Adrenal gland (tissue), 12 donors: ENCODE results near the gene MGAT2. TPM values are rescaled to one million over a fixed set of nuclear protein-coding genes. Genes with fewer than 3 reads are reported as not detected.
"Not testable (repeated sequence)": the region's sequence is repeated elsewhere in the genome, so short reads cannot be mapped to it uniquely, and the experiment has no call there.

Experiments
- DNase-seq, 7 donors: peaks; one replicate each; pipeline ENCODE4 v3.0.0-alpha.2; 2019 to 2020
- H3K27ac ChIP-seq, 5 donors: fragments of 200-600 bp; sonication (generic) in 4 of 5; 1 replicate in 3 of 5; 2 replicates in 2 of 5; pipeline versions ENCODE4 v1.5.1 to v1.8.0; 2016 to 2020; ENCODE audit warnings: mild to moderate bottlenecking in 1 of 5
- H3K27me3 ChIP-seq: fragments of 200-600 bp; 2 replicates; pipeline ENCODE4 v1.8.0; 2021
- H3K36me3 ChIP-seq, 2 donors: fragments of 200-600 bp; replicated peaks in 1 of 2; 1 replicate in 1 of 2; 2 replicates in 1 of 2; pipeline versions ENCODE4 v1.5.1 to v1.8.0; 2018 to 2022
- H3K4me1 ChIP-seq, 2 donors: fragments of 200-600 bp; replicated peaks in 1 of 2; 1 replicate in 1 of 2; 2 replicates in 1 of 2; pipeline versions ENCODE4 v1.5.1 to v1.8.0; 2018 to 2021
- H3K4me3 ChIP-seq, 4 donors: fragments of 200-600 bp; sonication (generic) in 3 of 4; one replicate each; pipeline ENCODE4 v1.5.1; 2016 to 2018
- H3K9me3 ChIP-seq, 3 donors: fragments of 200-600 bp; sonication (generic) in 1 of 3; replicated peaks in 1 of 3; 1 replicate in 2 of 3; 2 replicates in 1 of 3; pipeline versions ENCODE4 v1.5.1 to v1.8.0; 2016 to 2021
- CTCF ChIP-seq, 6 experiments: fragments of 450-650 bp in 4 of 6; fragments of 200-600 bp in 2 of 6; sonication (generic) in 1 of 6; IDR thresholded peaks; 1 replicate in 5 of 6; 2 replicates in 1 of 6; pipeline versions ENCODE4 v1.5.1 to v1.8.0; 2016 to 2021; ENCODE audit warnings: antibody characterized with exemption in 6 of 6, mild to moderate bottlenecking in 2 of 6, moderate library complexity in 1 of 6
- POLR2A ChIP-seq, 2 donors: fragments of 450-650 bp; IDR thresholded peaks; one replicate each; pipeline ENCODE4 v1.6.1; 2017; ENCODE audit warnings: antibody characterized with exemption in 2 of 2, mild to moderate bottlenecking in 2 of 2, moderate library complexity in 1 of 2
- WGBS, 4 donors: extraction: QIAGEN DNeasy Blood & Tissue Kit in 2 of 4; methylation state at CpG; one replicate each; pipeline versions ENCODE4 v1.1.5 to v1.1.7; 2013 to 2017; 5-methylcytosine and 5-hydroxymethylcytosine counted together
- intact Hi-C, 2 donors: fragments of 100-400 bp; cut with DNase I; formaldehyde crosslinking; loops; one replicate each; pipeline versions ENCODE4 v1.14.1 to v1.15.0; 2022 to 2023
- polyA plus RNA-seq, 3 donors: library from polyadenylated mRNA; stranded (reverse); fragments of 200-250 nt in 2 of 3; fragments of 350-450 nt in 1 of 3; fragmentation: Illumina TruSeq in 1 of 3; extraction: RNeasy Lipid Tissue Mini Kit (QIAGEN cat#74804) in 1 of 3; gene quantifications; one replicate each; pipeline ENCODE4 v1.2.3, GENCODE V29; 2013 to 2014
- total RNA-seq, 9 donors: library from RNA; depleted of rRNA in 4 of 9; stranded (reverse); fragments of >200 nt in 4 of 9; fragments of 120-200 nt in 1 of 9; fragmentation: NEBNext Ultra II Directional in 1 of 9; extraction: Animal tissue kit (Norgen Biotek cat#: 25700) in 1 of 9; gene quantifications; one replicate each; pipeline versions ENCODE4 v1.1.0 to v1.2.4, GENCODE V29; 2013 to 2023
- donor health status: healthy with polysubstance abuse.
- donor health status: Bipolar disorder and iron deficiency.
- donor health status: DM: yes; HTN: yes; CAD: no.
- donor health status: DM: no; HTN: no; CAD: no.
- donor health status: DM: no; HTN: no; CAD: no.
- donor health status: DM: yes; HTN: yes; CAD: no.

The MGAT2 gene
- total and polyA plus RNA-seq, 12 donors, result 10.3 to 87.8 (median 48.7) TPM

GRCh38 chr14:49614196-49614595 lies 6.4 kb upstream of the MGAT2 start:
- TF ChIP-seq CTCF (IDR thresholded peaks at IDR 0.05) (no peak), POLR2A (IDR thresholded peaks at IDR 0.05) (no peak)
- Histone ChIP-seq H3K36me3 (peaks cover 0 to 15% of the 10 kb centered on the region in 2 donors), H3K4me3 (no peak overlapping the region), H3K9me3 (no peaks in the 10 kb centered on the region), H3K27me3 (no peaks in the 10 kb centered on the region), H3K4me1 (peaks cover 0 to 15% of the 10 kb centered on the region in 2 donors), H3K27ac (no peak overlapping the region)
- intact Hi-C loops, result no loop called here
- WGBS, 4 donors, result 91 to 98% (median 97%) methylated on average over 2 of the region's 2 CpGs
- no peak for DNase-seq

- Histone ChIP-seq H3K27me3 (no peaks in the 10 kb centered on the region), H3K4me1 (peaks cover 4 to 20% of the 10 kb centered on the region in 2 donors), H3K4me3 (no peak overlapping the region), H3K9me3 (no peaks in the 10 kb centered on the region), H3K36me3 (peaks cover 0 to 15% of the 10 kb centered on the region in 2 donors), H3K27ac (no peak overlapping the region)
- intact Hi-C loops, result no loop called here
- 92 to 97% (median 93%) methylated on average over 6 of the region's 6 CpGs for WGBS, 4 donors
- TF ChIP-seq POLR2A (IDR thresholded peaks at IDR 0.05) (no peak), CTCF (IDR thresholded peaks at IDR 0.05) (no peak)
- no peak for DNase-seq
These were observed 4.8 kb upstream of the MGAT2 start for GRCh38 chr14:49615776-49616175.

- Histone ChIP-seq H3K27ac (no peak overlapping the region), H3K9me3 (no peaks in the 10 kb centered on the region), H3K36me3 (peaks cover 0 to 15% of the 10 kb centered on the region in 2 donors), H3K27me3 (no peaks in the 10 kb centered on the region), H3K4me3 (no peak overlapping the region), H3K4me1 (peaks cover 18 to 37% of the 10 kb centered on the region in 2 donors)
- WGBS, 4 donors, result 81 to 88% (median 83%) methylated on average over 6 of the region's 6 CpGs
- intact Hi-C loops, result no loop called here
- DNase-seq, result no peak
- TF ChIP-seq POLR2A (IDR thresholded peaks at IDR 0.05) (no peak), CTCF (IDR thresholded peaks at IDR 0.05) (no peak)
These were observed 2.6 kb upstream of the MGAT2 start for GRCh38 chr14:49617852-49618519.

GRCh38 chr14:49619273-49619672 lies 1.3 kb upstream of the MGAT2 start:
- peaks cover 18 to 50% of the 10 kb centered on the region in 2 donors for H3K4me1 ChIP-seq

GRCh38 chr14:49619730-49620129 lies 869 bp upstream of the MGAT2 start:
- intact Hi-C loops, result no loop called here
- Histone ChIP-seq H3K27ac (peak overlapping the region; percentile 91 to 97 (median 93)), H3K4me1 (peaks cover 18 to 53% of the 10 kb centered on the region in 2 donors), H3K9me3 (no peaks in the 10 kb centered on the region), H3K36me3 (peaks cover 0 to 15% of the 10 kb centered on the region in 2 donors), H3K4me3 (peak overlapping the region; percentile 65 to 92 (median 72)), H3K27me3 (no peaks in the 10 kb centered on the region)
- WGBS, 4 donors, result 0 to 1% (median 1%) methylated on average over 11 of the region's 11 CpGs
- TF ChIP-seq POLR2A (IDR thresholded peaks at IDR 0.05), result no peak
- DNase-seq, result no peak

More at GRCh38 chr14:49619273-49619672, 1.3 kb upstream of the MGAT2 start:
- DNase-seq, intact Hi-C loops, H3K9me3 ChIP-seq, H3K27me3 ChIP-seq: not testable (repeated sequence)
- Histone ChIP-seq H3K4me3 (peak overlapping the region in 2 of 4 donors; percentile 65 to 70), H3K36me3 (peaks cover 0 to 15% of the 10 kb centered on the region in 2 donors), H3K27ac (peak overlapping the region in 1 of 5 donors; percentile 97)
- WGBS, 4 donors, result 54 to 69% (median 60%) methylated on average over 14 to 19 of the region's 19 CpGs
